NCI-H2227 treated with DMSO at 0.1 percent for 48 hours (cell line): ENCODE results near the gene FAM72D.
"Not testable (repeated sequence)": the region's sequence is repeated elsewhere in the genome, so short reads cannot be mapped to it uniquely, and the experiment has no call there.

Experiments used
- DNase-seq: peaks from one replicate; lab custom pipeline; 2025; lab: John Stamatoyannopoulos, UW

Gene FAM72D

GRCh38 chr1:145146308-145146707, 50.5 kb downstream of the FAM72D start:
- DNase-seq, result not testable (repeated sequence)

DNA sequence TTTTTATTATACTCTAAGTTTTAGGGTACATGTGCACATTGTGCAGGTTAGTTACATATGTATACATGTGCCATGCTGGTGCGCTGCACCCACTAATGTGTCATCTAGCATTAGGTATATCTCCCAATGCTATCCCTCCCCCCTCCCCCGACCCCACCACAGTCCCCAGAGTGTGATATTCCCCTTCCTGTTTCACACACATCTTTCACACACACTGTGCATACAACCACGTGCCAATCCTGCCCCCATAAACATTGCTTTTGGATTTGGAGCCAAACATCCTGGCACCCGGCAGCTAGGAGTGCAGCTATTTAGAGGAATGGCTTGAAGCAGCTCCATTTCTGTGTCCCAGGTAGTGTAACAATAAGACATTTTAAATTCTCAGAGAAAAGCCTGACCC, 51.4 kb downstream of the FAM72D start:
- not testable (repeated sequence) for DNase-seq

GRCh38 chr1:145155421-145155820, 59.6 kb downstream of the FAM72D start:
- not testable (repeated sequence) for DNase-seq

DNA sequence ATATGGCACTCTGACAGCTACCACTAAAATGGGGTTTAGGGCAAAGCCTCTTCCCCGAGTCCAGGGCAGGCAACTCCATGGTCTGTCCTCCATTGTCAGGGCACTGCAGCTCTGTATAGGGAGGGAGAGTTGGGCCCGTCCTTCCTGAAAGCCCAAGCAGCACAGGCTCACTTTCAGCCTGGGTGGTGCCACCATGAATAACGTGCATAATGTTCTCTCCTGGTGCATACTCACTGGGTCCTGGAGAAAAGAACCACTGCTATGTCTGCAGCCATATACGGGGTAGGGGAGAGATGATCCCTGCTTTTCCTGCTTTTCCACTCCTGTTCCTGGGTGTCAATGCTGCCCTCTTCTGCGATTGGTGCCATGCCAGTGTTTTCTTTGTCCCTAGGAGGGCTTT, 60.1 kb downstream of the FAM72D start:
- not testable (repeated sequence) for DNase-seq

DNA sequence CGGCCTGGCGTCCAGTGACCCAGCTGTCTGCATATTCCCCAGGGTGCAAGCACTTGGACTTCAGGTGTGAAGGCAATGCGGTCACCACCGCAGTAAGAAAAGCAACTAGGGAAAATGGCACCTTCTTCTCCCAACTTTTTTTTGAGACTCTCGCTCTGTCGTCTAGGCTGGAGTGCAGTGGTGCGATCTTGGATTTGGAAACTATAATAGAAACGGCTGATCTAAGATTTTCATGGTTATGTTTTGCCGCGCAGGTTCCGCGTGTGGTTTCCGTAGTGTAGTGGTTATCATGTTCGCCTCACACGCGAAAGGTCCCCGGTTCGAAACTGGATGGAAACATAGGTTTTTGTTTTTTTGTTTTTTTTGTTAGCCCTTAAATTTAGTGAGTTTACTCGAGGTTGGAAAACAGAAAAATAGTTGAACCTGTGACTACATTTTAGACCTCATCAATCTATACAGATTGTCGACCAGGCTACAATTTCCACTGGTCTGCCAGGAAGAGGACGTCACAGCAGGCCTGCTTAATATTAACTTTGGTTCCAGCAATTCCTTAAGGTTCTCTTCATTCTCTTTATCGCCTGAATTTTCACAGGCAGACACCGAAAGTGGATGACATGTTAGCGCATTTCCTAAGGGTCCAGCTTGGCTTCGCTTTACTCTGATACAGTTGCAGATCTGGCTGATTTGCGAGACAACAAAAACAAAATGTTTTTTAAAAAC, 61.3 kb downstream of the FAM72D start:
- DNase-seq, result not testable (repeated sequence)

- not testable (repeated sequence) for DNase-seq
Observed at GRCh38 chr1:145157715-145158114, 61.9 kb downstream of the FAM72D start.

DNA sequence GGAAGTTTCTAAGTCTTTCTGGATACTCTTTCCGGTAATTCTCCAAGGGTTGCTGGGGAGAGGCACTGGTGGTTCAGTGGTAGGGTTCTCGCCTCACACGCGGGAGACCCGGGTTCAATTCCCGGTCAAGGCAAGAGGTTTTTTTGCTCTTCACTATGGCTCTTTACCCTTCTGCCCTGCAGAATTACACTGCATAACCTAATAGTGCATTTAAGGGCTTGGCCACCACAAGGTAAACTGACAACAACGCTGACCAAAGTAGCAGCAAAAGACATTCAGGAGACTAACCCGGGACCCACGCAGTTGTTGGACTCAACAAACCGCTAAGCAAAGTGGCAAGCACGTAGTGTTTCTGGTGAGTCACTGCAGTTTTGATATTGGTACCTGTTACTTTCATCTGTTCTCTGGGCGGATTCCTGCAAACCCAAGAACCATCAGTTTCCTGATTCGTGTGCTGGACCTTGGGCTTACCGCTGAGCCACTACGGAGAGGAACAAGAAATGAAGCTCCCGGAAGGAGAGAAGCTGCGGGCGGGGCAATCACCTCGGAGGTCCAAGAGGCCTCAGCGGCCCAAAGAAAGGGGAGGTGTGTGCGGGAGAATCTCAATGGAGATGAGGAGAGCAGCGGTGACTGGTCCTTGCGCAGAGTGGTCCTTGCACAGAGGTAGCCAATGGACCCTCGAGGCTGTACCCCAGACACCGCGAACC, 65.4 kb downstream of the FAM72D start:
- not testable (repeated sequence) for DNase-seq
